Measurements from ENCODE around the gene CDC5L. TPM values are rescaled to one million over a fixed set of nuclear protein-coding genes. Genes with fewer than 3 reads are reported as not detected.

The CDC5L gene
- total RNA-seq, 1 donor from 2014 or later = 16.5 TPM

DNA sequence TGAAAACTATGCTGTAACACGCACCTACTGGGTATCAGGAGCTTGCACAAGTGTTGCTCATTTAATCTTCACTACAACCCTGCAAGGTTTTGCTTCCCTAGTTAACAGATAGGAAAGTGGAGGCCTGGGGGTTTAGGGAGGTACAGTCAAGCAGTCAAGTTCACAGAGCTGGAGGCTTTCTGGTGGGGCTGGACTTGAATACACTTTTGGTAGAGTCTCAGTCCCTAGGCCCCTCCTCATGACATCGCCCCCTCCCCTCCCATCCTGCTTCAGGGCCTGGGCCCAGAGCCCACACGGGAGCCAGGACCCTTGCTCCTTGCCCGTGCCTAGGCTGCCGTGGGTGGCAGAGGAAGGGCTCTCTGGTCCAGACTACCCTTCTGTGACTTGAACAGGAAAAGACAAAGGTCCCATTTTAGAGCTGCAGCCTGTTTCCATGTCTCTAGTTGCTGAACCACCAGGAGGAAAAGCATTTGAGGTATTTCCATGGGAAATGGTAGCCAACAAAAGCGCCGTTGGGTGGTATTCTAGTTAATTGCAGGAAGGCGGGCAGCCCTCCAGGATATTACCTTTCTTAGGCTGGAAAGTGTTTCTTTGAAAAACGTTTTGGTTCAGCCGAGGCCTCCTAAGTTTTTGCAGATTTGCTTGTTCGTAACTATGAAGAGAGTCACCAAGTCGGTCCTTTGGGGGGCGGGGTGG, 84.9 kb downstream of the CDC5L start:
- no peak overlapping the region for H3K27ac ChIP-seq
- H3K9me3 ChIP-seq = no peaks in the 10 kb centered on the region
- no peaks in the 10 kb centered on the region for H3K36me3 ChIP-seq
- peaks cover 4% of the 10 kb centered on the region for H3K4me1 ChIP-seq
- no peaks in the 10 kb centered on the region for H3K27me3 ChIP-seq
- TF ChIP-seq, protein P1, sequence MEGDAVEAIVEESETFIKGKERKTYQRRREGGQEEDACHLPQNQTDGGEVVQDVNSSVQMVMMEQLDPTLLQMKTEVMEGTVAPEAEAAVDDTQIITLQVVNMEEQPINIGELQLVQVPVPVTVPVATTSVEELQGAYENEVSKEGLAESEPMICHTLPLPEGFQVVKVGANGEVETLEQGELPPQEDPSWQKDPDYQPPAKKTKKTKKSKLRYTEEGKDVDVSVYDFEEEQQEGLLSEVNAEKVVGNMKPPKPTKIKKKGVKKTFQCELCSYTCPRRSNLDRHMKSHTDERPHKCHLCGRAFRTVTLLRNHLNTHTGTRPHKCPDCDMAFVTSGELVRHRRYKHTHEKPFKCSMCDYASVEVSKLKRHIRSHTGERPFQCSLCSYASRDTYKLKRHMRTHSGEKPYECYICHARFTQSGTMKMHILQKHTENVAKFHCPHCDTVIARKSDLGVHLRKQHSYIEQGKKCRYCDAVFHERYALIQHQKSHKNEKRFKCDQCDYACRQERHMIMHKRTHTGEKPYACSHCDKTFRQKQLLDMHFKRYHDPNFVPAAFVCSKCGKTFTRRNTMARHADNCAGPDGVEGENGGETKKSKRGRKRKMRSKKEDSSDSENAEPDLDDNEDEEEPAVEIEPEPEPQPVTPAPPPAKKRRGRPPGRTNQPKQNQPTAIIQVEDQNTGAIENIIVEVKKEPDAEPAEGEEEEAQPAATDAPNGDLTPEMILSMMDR (IDR thresholded peaks at IDR 0.05) = no peak
- TF ChIP-seq POLR2A (IDR thresholded peaks at IDR 0.05) = no peak
- TF ChIP-seq POLR2AphosphoS5 (IDR thresholded peaks at IDR 0.05; ENCODE audit: insufficient read depth in 1 of 2, low read depth in 1 of 2) = no peak
- intact Hi-C loops (cut with DNase I) = loop anchor here (10.0 kb wide), 1 partner anchor 1242 kb away; no protein-coding TSS in a partner anchor
- no peak for DNase-seq (ENCODE audit: extremely low spot score in 2 of 2)
- H3K4me3 ChIP-seq = no peak overlapping the region

DNA sequence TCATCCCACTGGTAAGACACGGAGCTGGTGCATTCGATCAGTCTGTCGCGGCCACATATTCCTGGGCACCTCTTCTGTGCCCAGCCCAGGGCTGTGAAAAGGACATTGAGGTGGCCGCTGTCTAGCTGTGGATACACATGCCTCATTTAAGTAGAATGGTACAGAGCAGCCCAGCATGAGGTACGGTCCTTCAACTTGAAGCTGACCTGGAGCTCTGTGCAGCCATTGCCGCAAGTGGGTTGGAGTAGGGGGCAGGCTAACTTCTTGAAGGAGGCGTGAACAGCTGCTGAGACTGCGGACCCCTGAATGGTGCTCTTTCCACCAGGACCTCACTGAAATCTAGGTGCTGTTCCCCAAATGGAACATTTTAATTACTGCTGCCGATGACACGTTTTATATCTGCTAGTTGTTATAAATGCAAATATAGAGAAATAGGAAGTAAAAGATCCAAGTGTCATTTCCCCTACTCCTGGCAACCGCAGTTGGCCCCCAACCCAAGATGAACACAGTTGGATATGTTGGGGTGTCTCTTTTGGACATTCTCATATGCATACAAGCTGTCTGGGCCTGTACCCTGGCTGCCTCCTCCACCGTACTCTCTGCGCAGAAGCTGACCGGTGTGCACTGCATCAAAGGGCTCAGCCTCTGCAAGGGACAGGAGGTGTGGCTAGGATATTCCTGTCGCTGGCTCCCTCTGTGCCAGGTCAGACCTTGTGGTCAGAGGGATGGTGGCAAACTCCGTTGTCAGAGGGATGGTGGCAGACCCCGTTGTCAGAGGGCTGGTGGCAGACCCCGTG, 86.1 kb downstream of the CDC5L start:
- no peaks in the 10 kb centered on the region for H3K27me3 ChIP-seq
- H3K4me1 ChIP-seq = peaks cover 4% of the 10 kb centered on the region
- DNase-seq (ENCODE audit: extremely low spot score in 2 of 2) = no peak
- no peaks in the 10 kb centered on the region for H3K9me3 ChIP-seq
- TF ChIP-seq POLR2AphosphoS5 (IDR thresholded peaks at IDR 0.05; ENCODE audit: insufficient read depth in 1 of 2, low read depth in 1 of 2) (no peak), POLR2A (IDR thresholded peaks at IDR 0.05) (no peak)
- TF ChIP-seq, protein P1 (IDR thresholded peaks at IDR 0.05) = no peak
- H3K4me3 ChIP-seq = no peak overlapping the region
- H3K27ac ChIP-seq = no peak overlapping the region
- H3K36me3 ChIP-seq = no peaks in the 10 kb centered on the region
- intact Hi-C loops (cut with DNase I) = loop anchor here (10.0 kb wide), 1 partner anchor 1241 kb away; no protein-coding TSS in a partner anchor

DNA sequence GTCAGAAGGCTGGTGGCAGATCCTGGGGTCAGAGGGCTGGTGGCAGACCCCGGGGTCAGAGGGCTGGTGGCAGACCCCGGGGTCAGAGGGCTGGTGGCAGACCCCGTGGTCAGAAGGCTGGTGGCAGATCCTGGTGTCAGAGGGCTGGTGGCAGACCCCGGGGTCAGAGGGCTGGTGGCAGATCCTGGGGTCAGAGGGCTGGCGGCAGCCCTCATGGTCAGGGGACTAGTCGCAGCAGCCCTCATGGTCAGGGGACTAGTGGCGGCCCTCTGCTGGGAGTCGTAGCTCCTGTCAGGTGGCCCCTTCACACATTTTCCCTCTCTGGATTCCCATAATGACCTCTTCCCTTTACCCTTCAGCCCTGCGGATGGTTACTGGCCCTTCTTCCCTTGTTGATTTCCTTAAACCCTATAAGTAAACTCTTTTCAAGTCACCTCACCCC, 86.7 kb downstream of the CDC5L start:
- no peak for DNase-seq (ENCODE audit: extremely low spot score in 2 of 2)
- intact Hi-C loops (cut with DNase I) = loop anchor here (10.0 kb wide), 1 partner anchor 1241 kb away; no protein-coding TSS in a partner anchor
- Histone ChIP-seq H3K4me1 (peaks cover 4% of the 10 kb centered on the region), H3K27ac (no peak overlapping the region), H3K9me3 (no peaks in the 10 kb centered on the region), H3K4me3 (no peak overlapping the region), H3K27me3 (no peaks in the 10 kb centered on the region), H3K36me3 (no peaks in the 10 kb centered on the region)
- TF ChIP-seq, protein P1 (IDR thresholded peaks at IDR 0.05) = no peak
- TF ChIP-seq POLR2AphosphoS5 (IDR thresholded peaks at IDR 0.05; ENCODE audit: insufficient read depth in 1 of 2, low read depth in 1 of 2) (no peak), POLR2A (IDR thresholded peaks at IDR 0.05) (no peak)

DNA sequence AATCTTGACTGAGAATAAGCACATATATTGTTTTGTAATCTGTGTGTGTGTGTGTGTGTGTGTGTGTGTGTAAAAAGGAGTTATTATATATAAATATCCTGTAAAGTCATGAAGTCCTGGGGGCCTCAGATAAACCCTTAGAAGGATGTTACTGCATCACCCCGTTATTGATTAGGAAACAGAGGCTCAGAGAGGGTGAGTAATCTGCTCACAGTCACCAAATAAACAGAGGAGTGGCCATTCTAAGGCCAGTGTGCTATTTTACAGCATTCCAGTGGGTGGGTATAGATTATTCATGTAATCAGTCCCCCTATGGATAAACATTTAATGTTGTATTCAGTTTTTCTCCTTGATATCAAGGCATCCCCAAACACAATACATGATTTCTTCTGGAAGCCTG, 87.1 kb downstream of the CDC5L start:
- intact Hi-C loops (cut with DNase I) = loop anchor here (10.0 kb wide), 1 partner anchor 1240 kb away; no protein-coding TSS in a partner anchor
- Histone ChIP-seq H3K4me1 (peaks cover 4% of the 10 kb centered on the region), H3K36me3 (no peaks in the 10 kb centered on the region)

More for the DNA sequence above, 87.1 kb downstream of the CDC5L start:
- H3K4me3 ChIP-seq = no peak overlapping the region
- DNase-seq (ENCODE audit: extremely low spot score in 2 of 2) = no peak
- no peaks in the 10 kb centered on the region for H3K9me3 ChIP-seq
- no peak for TF ChIP-seq POLR2AphosphoS5 (IDR thresholded peaks at IDR 0.05; ENCODE audit: insufficient read depth in 1 of 2, low read depth in 1 of 2)
- no peak for TF ChIP-seq POLR2A (IDR thresholded peaks at IDR 0.05)
- TF ChIP-seq, protein P1 (IDR thresholded peaks at IDR 0.05) = no peak
- no peaks in the 10 kb centered on the region for H3K27me3 ChIP-seq
- H3K27ac ChIP-seq = no peak overlapping the region
